OCI-LY7 (cell line): ENCODE data around the gene TEX48. TPM values are rescaled to one million over a fixed set of nuclear protein-coding genes. Genes with fewer than 3 reads are reported as not detected.

Experiments
- BruUV-seq: library from RNA; stranded (reverse); fragments of 400-500 nt; replicated peaks from 2 replicates; lab custom pipeline; 2021; lab: Mats Ljungman, UMichigan
- CTCF ChIA-PET: fragments of 300-600 bp; sonication (Branson Sonifier 250); formaldehyde crosslinking; loops from one replicate; lab custom pipeline; 2022; ENCODE audit warnings: antibody characterized with exemption; ENCODE audit not compliant: unreplicated experiment; lab: Charles Lee
- POLR2A ChIA-PET: fragments of 300-600 bp; sonication (Branson Sonifier 250); formaldehyde crosslinking; loops from one replicate; lab custom pipeline; 2022; ENCODE audit warnings: antibody characterized with exemption; lab: Charles Lee
- DNase-seq: peaks from one replicate; pipeline ENCODE4 v3.0.0-alpha.2; 2015; ENCODE audit warnings: low spot score
- H2AFZ ChIP-seq: fragments of 200-600 bp; sonication (generic), shearing (Covaris generic); 2 replicates; pipeline ENCODE4 v1.6.1; 2014; ENCODE audit warnings: mild to moderate bottlenecking, antibody characterized with exemption, low read length, moderate library complexity
- H3K27ac ChIP-seq: fragments of 200-600 bp; sonication (generic); 2 replicates; pipeline ENCODE4 v1.5.1; 2014; ENCODE audit warnings: mixed run types, low read depth, mild to moderate bottlenecking, moderate library complexity, low read length, inconsistent platforms; ENCODE audit not compliant: poor library complexity, severe bottlenecking
- H3K36me3 ChIP-seq: fragments of 200-600 bp; sonication (generic); 2 replicates; pipeline ENCODE4 v1.6.1; 2014; ENCODE audit warnings: mild to moderate bottlenecking, antibody characterized with exemption, low read length, moderate library complexity, mixed read lengths; ENCODE audit not compliant: insufficient read depth
- H3K4me1 ChIP-seq: fragments of 200-600 bp; sonication (generic); 2 replicates; pipeline ENCODE4 v1.5.1; 2014; ENCODE audit warnings: mild to moderate bottlenecking, low read length; ENCODE audit not compliant: insufficient read depth, poor library complexity, severe bottlenecking
- H3K4me2 ChIP-seq: fragments of 200-600 bp; sonication (generic); 2 replicates; pipeline ENCODE4 v1.6.1; 2014; ENCODE audit warnings: mild to moderate bottlenecking, low read length
- H3K4me3 ChIP-seq: fragments of 200-600 bp; sonication (generic); 2 replicates; pipeline ENCODE4 v1.5.1; 2014; ENCODE audit warnings: mild to moderate bottlenecking, low read depth, low read length; ENCODE audit not compliant: poor library complexity, severe bottlenecking
- H3K79me2 ChIP-seq: fragments of 200-600 bp; sonication (generic); 2 replicates; pipeline ENCODE4 v1.6.1; 2016; ENCODE audit warnings: low read depth, mild to moderate bottlenecking, low read length, moderate library complexity, mixed read lengths; ENCODE audit not compliant: insufficient read depth
- H3K9me2 ChIP-seq: fragments of 200-600 bp; sonication (generic); 2 replicates; pipeline ENCODE4 v1.6.1; 2016; ENCODE audit warnings: mild to moderate bottlenecking, low read length, mixed read lengths; ENCODE audit not compliant: insufficient read depth
- H3K9me3 ChIP-seq: fragments of 200-600 bp; sonication (generic); 2 replicates; pipeline ENCODE4 v1.6.1; 2014; ENCODE audit warnings: mild to moderate bottlenecking, mixed run types, low read length, mixed read lengths
- H4K20me1 ChIP-seq: fragments of 200-600 bp; sonication (generic); 2 replicates; pipeline ENCODE4 v1.6.1; 2014; ENCODE audit warnings: mild to moderate bottlenecking, antibody characterized with exemption, low read length, moderate library complexity, mixed read lengths; ENCODE audit not compliant: insufficient read depth
- EZH2phosphoT487 ChIP-seq: fragments of 200-600 bp; sonication (generic); IDR thresholded peaks from 2 replicates; pipeline ENCODE4 v1.6.1; 2018; ENCODE audit warnings: low read depth, borderline replicate concordance, mild to moderate bottlenecking, mixed run types, antibody characterized with exemption, low read length, moderate library complexity, mixed read lengths
- intact Hi-C: fragments of 100-400 bp; cut with micrococcal nuclease; formaldehyde crosslinking; loops from one replicate; pipeline ENCODE4 v1.10.0; 2022; ENCODE audit not compliant: unreplicated experiment
- total RNA-seq, 2 experiments: library from RNA; depleted of rRNA in 1 of 2; stranded (reverse); fragments of >200 nt in 1 of 2; shearing (Covaris generic) in 1 of 2; gene quantifications; 2 replicates each; pipeline ENCODE4 v1.2.3, GENCODE V29; 2014 to 2022
- TF ChIP-seq, protein P1 (sequence below): fragments of 200-600 bp; sonication (generic); conservative IDR thresholded peaks from 2 replicates; pipeline ENCODE4 v1.5.1; 2014; ENCODE audit warnings: mild to moderate bottlenecking, antibody characterized with exemption, low read length, moderate library complexity, mixed read lengths

TEX48 gene
- total RNA-seq, 2 experiments from 2014 or later = not detected

DNA sequence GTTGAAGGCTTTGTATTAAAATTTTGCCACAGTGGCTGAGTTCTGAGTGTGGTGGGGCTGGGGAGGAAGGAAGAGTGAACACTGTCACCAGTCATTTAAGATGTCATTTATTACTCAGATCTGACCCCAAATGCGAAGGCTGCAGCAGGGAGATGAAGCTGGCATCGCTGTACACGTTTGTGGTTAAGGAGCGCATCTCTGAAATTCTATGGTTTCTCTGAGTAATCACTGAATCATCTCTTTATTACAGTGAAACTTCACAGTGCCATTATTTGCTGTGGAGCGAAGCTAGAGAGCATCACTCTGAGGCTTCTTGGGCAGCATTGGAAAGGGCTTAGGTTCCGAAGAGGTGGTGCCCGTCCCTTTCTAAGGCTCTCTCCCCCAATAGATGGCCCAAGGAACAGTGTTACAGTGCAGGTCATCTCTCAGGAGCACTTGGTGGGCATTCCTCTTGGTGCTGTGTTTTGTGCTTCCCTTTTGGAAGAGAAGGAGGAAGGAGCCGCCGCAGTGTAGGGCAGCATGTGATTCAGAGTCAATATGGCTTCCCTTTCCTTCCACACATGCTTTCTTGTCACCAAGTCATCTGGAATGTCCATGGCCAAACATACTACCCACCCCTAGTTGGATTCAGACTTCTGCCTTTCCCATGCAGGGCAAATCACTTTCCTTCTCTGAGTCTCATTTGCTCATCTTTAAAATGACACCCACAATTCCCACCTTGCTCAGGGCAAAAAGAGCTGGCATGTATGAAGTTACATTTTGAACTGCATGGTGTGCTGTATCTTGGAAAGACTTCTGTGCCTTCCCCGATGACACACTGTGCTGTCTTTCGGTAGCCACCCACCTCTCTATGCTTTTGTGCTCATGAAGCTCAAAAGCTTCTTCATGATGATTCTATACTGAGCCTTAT is 9.3 kb upstream of the TEX48 start:
- H3K79me2 ChIP-seq = no peaks in the 10 kb centered on the region
- DNase-seq = no peak
- intact Hi-C loops = no loop called here
- TF ChIP-seq, protein P1, sequence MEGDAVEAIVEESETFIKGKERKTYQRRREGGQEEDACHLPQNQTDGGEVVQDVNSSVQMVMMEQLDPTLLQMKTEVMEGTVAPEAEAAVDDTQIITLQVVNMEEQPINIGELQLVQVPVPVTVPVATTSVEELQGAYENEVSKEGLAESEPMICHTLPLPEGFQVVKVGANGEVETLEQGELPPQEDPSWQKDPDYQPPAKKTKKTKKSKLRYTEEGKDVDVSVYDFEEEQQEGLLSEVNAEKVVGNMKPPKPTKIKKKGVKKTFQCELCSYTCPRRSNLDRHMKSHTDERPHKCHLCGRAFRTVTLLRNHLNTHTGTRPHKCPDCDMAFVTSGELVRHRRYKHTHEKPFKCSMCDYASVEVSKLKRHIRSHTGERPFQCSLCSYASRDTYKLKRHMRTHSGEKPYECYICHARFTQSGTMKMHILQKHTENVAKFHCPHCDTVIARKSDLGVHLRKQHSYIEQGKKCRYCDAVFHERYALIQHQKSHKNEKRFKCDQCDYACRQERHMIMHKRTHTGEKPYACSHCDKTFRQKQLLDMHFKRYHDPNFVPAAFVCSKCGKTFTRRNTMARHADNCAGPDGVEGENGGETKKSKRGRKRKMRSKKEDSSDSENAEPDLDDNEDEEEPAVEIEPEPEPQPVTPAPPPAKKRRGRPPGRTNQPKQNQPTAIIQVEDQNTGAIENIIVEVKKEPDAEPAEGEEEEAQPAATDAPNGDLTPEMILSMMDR = no peak
- no peak for TF ChIP-seq EZH2phosphoT487
- CTCF ChIA-PET = no interaction called here
- BruUV-seq = no TSS peak
- no peak overlapping the region for H2AFZ ChIP-seq
- H3K36me3 ChIP-seq = no peaks in the 10 kb centered on the region
- no peaks in the 10 kb centered on the region for H3K4me1 ChIP-seq
- no peaks in the 10 kb centered on the region for H3K9me3 ChIP-seq
- H3K9me2 ChIP-seq = no peaks in the 10 kb centered on the region
- H4K20me1 ChIP-seq = no peaks in the 10 kb centered on the region
- no peak overlapping the region for H3K4me2 ChIP-seq
- H3K4me3 ChIP-seq = no peak overlapping the region
- H3K27ac ChIP-seq = no peak overlapping the region
- POLR2A ChIA-PET = interaction anchor here (0.5 kb wide), 1 partner anchor 191 kb away, joined by 3 read pairs; no protein-coding TSS in a partner anchor

DNA sequence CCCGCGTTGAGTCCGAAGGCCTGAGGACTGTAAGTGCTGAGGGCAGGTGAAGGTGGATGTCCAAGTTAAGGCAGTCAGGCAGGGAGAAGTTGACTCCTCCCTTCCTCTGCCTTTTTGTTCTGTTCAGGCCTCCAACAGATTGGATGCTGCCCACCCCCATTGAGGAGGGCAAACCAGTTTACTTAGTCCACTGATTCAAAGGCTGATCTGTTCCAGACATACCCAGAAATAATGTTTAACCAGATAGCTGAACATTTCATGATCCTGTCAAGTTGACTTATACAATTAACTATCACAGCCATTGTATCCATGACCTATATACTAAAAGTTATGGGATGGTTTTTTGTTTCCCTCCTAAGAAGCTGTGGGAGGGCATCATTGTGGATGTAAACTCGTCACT is 8.3 kb upstream of the TEX48 start:
- Histone ChIP-seq H3K36me3 (no peaks in the 10 kb centered on the region), H3K9me2 (no peaks in the 10 kb centered on the region), H2AFZ (no peak overlapping the region), H3K4me3 (no peak overlapping the region), H3K9me3 (no peaks in the 10 kb centered on the region), H3K4me1 (no peaks in the 10 kb centered on the region), H3K27ac (no peak overlapping the region), H4K20me1 (no peaks in the 10 kb centered on the region), H3K4me2 (no peak overlapping the region), H3K79me2 (no peaks in the 10 kb centered on the region)
- BruUV-seq = no TSS peak
- POLR2A ChIA-PET = no interaction called here
- no peak for TF ChIP-seq EZH2phosphoT487
- TF ChIP-seq, protein P1 = no peak
- intact Hi-C loops = no loop called here
- CTCF ChIA-PET = no interaction called here
- no peak for DNase-seq

DNA sequence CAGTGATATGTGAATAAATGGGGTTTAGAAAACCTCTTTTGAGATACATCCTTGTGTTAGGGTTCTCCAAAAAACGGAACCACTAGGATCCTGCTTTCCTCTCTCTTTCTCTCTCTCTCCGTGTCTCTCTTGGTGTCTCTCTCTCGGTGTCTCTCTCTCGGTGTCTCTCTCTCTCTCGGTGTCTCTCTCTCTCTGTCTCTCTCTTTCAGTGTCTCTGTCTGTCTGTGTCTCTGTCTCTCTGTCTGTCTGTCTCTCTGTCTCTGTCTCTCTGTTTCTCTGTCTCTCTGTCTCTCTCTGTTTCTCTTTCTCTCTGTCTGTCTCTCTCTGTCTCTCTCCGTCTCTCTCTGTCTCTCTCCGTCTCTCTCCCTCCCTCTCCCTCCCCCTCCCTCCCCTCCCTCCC is 7.8 kb upstream of the TEX48 start:
- no peaks in the 10 kb centered on the region for H3K36me3 ChIP-seq
- H3K4me3 ChIP-seq = no peak overlapping the region
- no peak for DNase-seq
- no peak overlapping the region for H3K4me2 ChIP-seq
- no peaks in the 10 kb centered on the region for H3K9me2 ChIP-seq
- no TSS peak for BruUV-seq
- ChIA-PET CTCF (no interaction called here), POLR2A (no interaction called here)
- H3K4me1 ChIP-seq = no peaks in the 10 kb centered on the region
- no peak overlapping the region for H2AFZ ChIP-seq
- no peaks in the 10 kb centered on the region for H3K79me2 ChIP-seq
- H3K9me3 ChIP-seq = no peaks in the 10 kb centered on the region
- no peak overlapping the region for H3K27ac ChIP-seq
- no peaks in the 10 kb centered on the region for H4K20me1 ChIP-seq
- intact Hi-C loops = no loop called here
- TF ChIP-seq, protein P1 = no peak
- TF ChIP-seq EZH2phosphoT487 = no peak
